ENCODE results near the gene OLIG1. TPM values are rescaled to one million over a fixed set of nuclear protein-coding genes. Genes with fewer than 3 reads are reported as not detected.

OLIG1 gene
- total and polyA plus RNA-seq, 3 donors from 2014 or later = 3.9 to 5.1 (median 4.3) TPM

DNA sequence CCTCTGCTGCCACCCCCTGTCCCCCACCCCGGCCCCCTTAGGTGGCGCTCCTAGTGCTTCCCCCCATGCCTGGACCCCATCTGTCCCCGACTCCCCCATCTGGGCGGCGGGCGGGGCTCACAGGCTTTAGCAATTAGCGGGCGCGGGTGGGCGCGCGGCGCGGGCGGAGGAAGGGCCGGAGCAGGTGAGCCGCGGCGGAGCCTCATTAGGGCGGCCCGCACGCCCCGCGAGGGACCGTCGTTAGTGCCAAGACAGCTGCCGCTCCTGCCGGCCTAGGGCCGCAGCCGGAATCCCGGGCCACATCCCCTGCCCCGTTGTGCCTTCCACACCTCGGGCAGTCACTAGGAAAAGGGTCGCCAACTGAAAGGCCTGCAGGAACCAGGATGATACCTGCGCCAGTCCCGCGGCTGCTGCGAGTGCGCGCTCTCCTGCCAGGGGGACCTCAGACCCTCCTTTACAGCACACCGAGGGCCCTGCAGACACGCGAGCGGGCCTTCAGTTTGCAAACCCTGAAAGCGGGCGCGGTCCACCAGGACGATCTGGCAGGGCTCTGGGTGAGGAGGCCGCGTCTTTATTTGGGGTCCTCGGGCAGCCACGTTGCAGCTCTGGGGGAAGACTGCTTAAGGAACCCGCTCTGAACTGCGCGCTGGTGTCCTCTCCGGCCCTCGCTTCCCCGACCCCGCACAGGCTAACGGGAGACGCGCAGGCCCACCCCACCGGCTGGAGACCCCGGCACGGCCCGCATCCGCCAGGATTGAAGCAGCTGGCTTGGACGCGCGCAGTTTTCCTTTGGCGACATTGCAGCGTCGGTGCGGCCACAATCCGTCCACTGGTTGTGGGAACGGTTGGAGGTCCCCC lies 36.6 kb upstream of the OLIG1 start:
- Histone ChIP-seq H3K27ac (no peak overlapping the region), H3K4me3 (no peak overlapping the region), H3K27me3 (peaks cover 3% of the 10 kb centered on the region), H3K9me3 (no peaks in the 10 kb centered on the region), H3K4me1 (peaks cover 4% of the 10 kb centered on the region), H3K36me3 (ENCODE audit: low read depth, missing control alignments) (no peaks in the 10 kb centered on the region)
- intact Hi-C loops (cut with DNase I; ENCODE audit: low total_unique reads) = no loop called here
- TF ChIP-seq, protein P1, sequence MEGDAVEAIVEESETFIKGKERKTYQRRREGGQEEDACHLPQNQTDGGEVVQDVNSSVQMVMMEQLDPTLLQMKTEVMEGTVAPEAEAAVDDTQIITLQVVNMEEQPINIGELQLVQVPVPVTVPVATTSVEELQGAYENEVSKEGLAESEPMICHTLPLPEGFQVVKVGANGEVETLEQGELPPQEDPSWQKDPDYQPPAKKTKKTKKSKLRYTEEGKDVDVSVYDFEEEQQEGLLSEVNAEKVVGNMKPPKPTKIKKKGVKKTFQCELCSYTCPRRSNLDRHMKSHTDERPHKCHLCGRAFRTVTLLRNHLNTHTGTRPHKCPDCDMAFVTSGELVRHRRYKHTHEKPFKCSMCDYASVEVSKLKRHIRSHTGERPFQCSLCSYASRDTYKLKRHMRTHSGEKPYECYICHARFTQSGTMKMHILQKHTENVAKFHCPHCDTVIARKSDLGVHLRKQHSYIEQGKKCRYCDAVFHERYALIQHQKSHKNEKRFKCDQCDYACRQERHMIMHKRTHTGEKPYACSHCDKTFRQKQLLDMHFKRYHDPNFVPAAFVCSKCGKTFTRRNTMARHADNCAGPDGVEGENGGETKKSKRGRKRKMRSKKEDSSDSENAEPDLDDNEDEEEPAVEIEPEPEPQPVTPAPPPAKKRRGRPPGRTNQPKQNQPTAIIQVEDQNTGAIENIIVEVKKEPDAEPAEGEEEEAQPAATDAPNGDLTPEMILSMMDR (IDR thresholded peaks at IDR 0.05) = no peak
- no peak for TF ChIP-seq POLR2A (IDR thresholded peaks at IDR 0.05)
- WGBS, 2 donors = 3 to 10% methylated on average over 19 to 64 of the region's 76 CpGs
- DNase-seq = no peak

DNA sequence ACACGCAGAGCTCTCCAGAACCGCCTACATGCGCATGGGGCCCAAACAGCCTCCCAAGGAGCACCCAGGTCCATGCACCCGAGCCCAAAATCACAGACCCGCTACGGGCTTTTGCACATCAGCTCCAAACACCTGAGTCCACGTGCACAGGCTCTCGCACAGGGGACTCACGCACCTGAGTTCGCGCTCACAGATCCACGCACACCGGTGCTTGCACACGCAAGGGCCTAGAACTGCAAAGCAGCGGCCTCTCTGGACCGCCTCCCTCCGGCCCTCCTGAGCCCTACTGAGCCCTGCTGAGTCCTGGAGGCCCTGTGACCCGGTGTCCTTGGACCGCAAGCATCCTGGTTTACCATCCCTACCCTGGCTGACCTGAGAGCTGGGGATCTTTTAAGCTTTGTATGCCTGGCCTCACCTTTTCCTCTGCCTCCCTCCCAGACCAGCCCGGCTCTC lies 36.0 kb upstream of the OLIG1 start:
- peaks cover 1% of the 10 kb centered on the region for H3K4me1 ChIP-seq
- H3K36me3 ChIP-seq (ENCODE audit: low read depth, missing control alignments) = no peaks in the 10 kb centered on the region
- H3K27ac ChIP-seq = no peak overlapping the region
- no peak overlapping the region for H3K4me3 ChIP-seq
- no peak for DNase-seq
- peaks cover 3% of the 10 kb centered on the region for H3K27me3 ChIP-seq
- H3K9me3 ChIP-seq = no peaks in the 10 kb centered on the region
- intact Hi-C loops (cut with DNase I; ENCODE audit: low total_unique reads) = no loop called here
- TF ChIP-seq POLR2A (IDR thresholded peaks at IDR 0.05) = no peak
- TF ChIP-seq, protein P1 (IDR thresholded peaks at IDR 0.05) = no peak
- WGBS, 2 donors = 13 to 21% methylated on average over 2 to 20 of the region's 20 CpGs

DNA sequence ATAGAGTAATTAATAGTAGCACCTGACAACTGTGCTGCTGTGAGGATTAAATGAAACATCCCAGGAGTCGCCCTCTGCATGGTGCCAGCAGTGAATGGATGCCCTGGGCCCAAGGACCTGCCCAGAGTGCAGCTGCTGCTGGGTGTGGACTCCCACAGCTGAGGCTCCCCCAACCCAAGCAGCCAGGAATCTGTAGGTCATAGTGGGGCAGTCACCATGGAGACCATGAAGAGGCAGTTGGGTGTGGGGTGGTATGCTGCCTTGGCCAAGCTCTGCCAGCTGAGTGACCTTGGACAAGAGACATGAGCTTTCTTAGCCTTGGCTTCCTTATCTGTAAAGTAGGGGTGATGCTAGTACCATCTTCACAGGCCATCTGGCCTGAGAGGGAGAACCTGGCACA lies 34.8 kb upstream of the OLIG1 start:
- no peak for DNase-seq
- 86% methylated on average over 1 of the region's 1 CpG; no CpG with 5 or more reads in 1 of the 2 donors for WGBS, 2 donors
- Histone ChIP-seq H3K4me1 (no peaks in the 10 kb centered on the region), H3K4me3 (no peak overlapping the region), H3K36me3 (ENCODE audit: low read depth, missing control alignments) (no peaks in the 10 kb centered on the region), H3K9me3 (no peaks in the 10 kb centered on the region), H3K27ac (no peak overlapping the region), H3K27me3 (peaks cover 3% of the 10 kb centered on the region)
- intact Hi-C loops (cut with DNase I; ENCODE audit: low total_unique reads) = no loop called here
- no peak for TF ChIP-seq POLR2A (IDR thresholded peaks at IDR 0.05)

DNA sequence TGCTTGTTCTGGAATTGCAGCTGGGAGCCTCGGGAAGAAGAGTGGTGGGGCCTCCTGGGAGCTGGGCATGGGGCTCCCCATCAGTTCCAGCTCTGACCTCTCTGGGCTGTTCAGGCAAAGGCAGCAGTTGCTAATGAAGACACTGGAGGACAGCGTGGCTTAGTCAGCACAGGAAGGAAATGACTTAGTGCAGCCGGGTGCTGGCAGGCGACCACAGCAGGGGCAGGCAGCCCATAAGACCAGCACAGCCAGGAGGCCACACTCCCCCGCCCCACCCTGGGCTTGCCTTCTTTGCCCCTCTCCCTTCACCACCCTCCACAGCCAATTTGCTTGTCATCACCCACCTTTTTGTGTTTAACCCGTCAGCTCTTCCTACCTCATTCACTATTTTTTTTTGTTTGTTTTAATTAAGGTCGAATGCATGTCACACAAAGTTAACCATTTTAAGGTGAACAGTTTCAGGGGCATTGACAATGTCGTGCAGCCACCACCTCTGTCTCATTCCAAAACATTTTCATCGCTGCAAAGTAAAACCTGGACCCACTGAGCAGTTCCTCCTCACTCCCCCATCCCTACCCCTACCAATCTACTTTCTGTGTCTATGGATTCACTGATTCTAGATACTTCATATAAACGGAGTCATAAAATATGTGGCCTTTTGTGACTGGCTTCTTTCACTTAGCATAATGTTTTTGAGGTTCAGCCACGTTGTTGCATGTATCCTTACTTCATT lies 33.3 kb upstream of the OLIG1 start:
- H3K36me3 ChIP-seq (ENCODE audit: low read depth, missing control alignments) = no peaks in the 10 kb centered on the region

DNA sequence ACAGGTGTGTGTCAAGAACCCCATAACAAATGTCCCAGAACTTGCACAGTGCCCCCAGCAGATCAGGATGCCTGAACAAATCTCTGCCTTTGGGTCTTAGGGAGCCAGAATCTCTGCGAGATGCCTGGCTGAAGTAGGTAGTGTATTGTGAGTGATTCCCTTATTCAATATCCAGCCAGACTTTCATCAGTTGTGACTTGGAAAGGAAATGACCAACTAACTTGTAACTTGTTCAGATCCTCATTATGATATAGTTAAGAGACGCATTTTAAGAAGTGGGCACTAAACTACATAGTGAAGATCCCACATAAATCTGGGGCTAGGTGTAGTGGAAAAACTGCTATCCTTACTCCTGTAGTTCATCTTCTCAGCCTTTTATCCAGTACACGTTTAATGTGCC lies 32.4 kb upstream of the OLIG1 start:
- no peak overlapping the region for H3K27ac ChIP-seq
- no peak for DNase-seq
- H3K4me1 ChIP-seq = no peaks in the 10 kb centered on the region
- H3K36me3 ChIP-seq (ENCODE audit: low read depth, missing control alignments) = no peaks in the 10 kb centered on the region
- TF ChIP-seq, protein P1 (IDR thresholded peaks at IDR 0.05) = no peak
- no peak for TF ChIP-seq POLR2A (IDR thresholded peaks at IDR 0.05)
- no peak overlapping the region for H3K4me3 ChIP-seq
- 83 to 84% methylated on average over 3 of the region's 3 CpGs for WGBS, 2 donors
- H3K9me3 ChIP-seq = no peaks in the 10 kb centered on the region
- intact Hi-C loops (cut with DNase I; ENCODE audit: low total_unique reads) = no loop called here
- peaks cover 3% of the 10 kb centered on the region for H3K27me3 ChIP-seq

More for the DNA sequence above, 33.3 kb upstream of the OLIG1 start:
- peaks cover 3% of the 10 kb centered on the region for H3K27me3 ChIP-seq
- H3K9me3 ChIP-seq = no peaks in the 10 kb centered on the region
- no peak overlapping the region for H3K4me3 ChIP-seq
- TF ChIP-seq, protein P1 (IDR thresholded peaks at IDR 0.05) = no peak
- no peak for TF ChIP-seq POLR2A (IDR thresholded peaks at IDR 0.05)
- no peaks in the 10 kb centered on the region for H3K4me1 ChIP-seq
- no peak for DNase-seq
- 60 to 65% methylated on average over 11 of the region's 11 CpGs for WGBS, 2 donors
- intact Hi-C loops (cut with DNase I; ENCODE audit: low total_unique reads) = no loop called here
- no peak overlapping the region for H3K27ac ChIP-seq

All from testis (tissue), 3 donors.